NCI-H1930 (cell line): ENCODE results near the gene PSME2.
A peak's percentile ranks its signal among the peaks of the same experiment; 100 is the strongest.

Experiments
- DNase-seq, 2 experiments: peaks; one replicate each; lab custom pipeline; 2025; lab: John Stamatoyannopoulos, UW

The PSME2 gene

DNA sequence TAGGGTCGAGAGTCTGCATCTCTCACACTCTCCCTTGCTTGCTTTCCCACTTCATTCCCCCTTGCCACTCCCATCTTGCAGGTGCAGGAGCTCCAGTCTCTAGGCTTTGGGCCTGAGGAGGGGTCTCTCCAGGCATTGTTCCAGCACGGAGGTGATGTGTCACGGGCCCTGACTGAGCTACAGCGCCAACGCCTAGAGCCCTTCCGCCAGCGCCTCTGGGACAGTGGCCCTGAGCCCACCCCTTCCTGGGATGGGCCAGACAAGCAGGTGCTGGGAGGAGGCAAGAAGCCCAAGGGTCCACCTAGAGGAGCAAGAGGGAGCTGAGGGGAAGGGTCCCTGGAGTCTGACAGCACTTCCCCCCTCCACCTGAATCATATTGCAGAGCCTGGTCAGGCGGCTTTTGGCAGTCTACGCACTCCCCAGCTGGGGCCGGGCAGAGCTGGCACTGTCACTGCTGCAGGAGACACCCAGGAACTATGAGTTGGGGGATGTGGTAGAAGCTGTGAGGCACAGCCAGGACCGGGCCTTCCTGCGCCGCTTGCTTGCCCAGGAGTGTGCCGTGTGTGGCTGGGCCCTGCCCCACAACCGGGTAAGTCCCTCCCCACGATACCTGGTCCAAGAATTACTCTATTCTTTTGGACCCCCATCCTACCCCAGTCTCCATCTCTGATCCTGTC lies 5.1 kb upstream of the PSME2 start:
- DNase-seq: no peak

DNA sequence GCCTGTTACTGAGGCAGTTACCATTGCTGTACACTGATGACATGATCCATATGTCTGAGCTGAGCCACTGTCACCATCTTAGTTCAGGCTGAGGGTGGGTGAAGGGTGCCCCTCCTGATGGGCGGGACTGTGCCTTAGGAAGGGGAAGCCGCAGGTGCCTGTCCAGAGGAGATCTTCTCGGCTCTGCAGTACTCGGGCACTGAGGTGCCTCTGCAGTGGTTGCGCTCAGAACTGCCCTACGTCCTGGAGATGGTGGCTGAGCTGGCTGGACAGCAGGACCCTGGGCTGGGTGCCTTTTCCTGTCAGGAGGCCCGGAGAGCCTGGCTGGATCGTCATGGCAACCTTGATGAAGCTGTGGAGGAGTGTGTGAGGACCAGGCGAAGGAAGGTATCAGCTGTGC lies 4.6 kb upstream of the PSME2 start:
- no peak for DNase-seq

DNA sequence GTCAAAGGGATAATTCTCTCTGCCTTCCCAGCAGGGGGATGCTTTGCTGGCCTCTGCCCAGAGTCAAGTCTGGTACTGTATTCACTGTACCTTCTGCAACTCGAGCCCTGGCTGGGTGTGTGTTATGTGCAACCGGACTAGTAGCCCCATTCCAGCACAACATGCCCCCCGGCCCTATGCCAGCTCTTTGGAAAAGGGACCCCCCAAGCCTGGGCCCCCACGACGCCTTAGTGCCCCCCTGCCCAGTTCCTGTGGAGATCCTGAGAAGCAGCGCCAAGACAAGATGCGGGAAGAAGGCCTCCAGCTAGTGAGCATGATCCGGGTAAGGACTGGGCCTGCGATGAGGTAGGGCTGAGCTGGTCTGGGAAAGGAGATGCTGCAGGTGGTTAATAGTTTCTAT lies 4.2 kb upstream of the PSME2 start:
- DNase-seq: no peak

DNA sequence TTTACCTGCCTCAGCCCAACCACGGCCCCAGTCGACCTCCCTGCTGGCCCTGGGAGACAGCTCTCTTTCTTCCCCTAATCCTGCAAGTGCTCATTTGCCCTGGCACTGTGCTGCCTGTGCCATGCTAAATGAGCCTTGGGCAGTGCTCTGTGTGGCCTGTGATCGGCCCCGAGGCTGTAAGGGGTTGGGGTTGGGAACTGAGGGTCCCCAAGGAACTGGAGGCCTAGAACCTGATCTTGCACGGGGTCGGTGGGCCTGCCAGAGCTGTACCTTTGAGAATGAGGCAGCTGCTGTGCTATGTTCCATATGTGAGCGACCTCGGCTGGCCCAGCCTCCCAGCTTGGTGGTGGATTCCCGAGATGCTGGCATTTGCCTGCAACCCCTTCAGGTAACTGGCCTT lies 3.7 kb upstream of the PSME2 start:
- DNase-seq: no peak

DNA sequence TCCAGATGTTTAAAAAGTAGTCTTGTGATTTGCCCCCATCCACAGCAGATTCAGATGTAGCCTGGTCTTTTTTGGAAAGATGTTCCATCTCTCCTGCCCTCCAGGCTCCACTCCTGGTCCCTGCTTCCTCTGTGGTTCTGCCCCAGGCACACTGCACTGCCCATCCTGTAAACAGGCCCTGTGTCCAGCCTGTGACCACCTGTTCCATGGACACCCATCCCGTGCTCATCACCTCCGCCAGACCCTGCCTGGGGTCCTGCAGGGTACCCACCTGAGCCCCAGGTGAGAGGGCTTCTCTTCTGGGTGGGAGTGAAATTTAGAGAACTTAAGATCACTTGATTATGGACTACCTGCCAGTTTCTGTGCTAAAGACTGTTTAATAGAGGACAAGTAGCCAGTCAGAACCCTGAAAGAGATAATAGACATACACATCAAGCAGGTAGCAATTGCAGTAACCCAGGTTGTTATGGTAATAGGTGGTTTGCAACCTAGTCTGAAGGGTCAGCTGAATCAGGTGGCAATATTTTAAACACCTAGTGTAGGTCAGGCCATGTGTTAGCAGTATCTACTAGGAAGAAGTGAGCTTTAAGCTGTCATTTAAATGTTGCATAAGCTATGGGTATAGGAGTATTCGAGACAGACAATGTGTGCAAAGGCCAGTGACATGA lies 3.0 kb upstream of the PSME2 start:
- DNase-seq: no peak

DNA sequence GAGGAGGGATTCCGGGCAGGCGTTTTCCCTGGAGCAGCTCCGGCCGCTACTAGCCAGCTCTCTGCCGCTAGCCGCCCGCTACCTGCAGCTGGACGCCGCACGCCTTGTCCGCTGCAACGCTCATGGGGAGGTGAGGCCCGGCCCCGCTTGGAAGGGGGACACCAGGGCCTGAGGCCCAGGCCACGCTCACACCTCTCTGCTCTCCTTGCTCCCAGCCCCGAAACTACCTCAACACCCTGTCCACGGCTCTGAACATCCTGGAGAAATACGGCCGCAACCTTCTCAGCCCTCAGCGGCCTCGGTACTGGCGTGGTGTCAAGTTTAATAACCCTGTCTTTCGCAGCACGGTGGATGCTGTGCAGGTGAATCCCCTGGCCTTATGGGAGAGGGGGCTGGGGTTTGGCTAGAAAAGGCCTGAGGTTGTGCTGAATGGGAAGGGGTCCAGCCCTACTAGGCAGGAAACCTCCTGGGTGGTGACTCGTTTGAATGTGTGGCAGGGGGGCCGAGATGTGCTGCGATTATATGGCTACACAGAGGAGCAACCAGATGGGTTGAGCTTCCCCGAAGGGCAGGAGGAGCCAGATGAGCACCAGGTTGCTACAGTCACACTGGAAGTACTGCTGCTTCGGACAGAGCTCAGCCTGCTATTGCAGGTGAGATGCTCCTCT lies 1.5 kb upstream of the PSME2 start:
- DNase-seq: no peak

DNA sequence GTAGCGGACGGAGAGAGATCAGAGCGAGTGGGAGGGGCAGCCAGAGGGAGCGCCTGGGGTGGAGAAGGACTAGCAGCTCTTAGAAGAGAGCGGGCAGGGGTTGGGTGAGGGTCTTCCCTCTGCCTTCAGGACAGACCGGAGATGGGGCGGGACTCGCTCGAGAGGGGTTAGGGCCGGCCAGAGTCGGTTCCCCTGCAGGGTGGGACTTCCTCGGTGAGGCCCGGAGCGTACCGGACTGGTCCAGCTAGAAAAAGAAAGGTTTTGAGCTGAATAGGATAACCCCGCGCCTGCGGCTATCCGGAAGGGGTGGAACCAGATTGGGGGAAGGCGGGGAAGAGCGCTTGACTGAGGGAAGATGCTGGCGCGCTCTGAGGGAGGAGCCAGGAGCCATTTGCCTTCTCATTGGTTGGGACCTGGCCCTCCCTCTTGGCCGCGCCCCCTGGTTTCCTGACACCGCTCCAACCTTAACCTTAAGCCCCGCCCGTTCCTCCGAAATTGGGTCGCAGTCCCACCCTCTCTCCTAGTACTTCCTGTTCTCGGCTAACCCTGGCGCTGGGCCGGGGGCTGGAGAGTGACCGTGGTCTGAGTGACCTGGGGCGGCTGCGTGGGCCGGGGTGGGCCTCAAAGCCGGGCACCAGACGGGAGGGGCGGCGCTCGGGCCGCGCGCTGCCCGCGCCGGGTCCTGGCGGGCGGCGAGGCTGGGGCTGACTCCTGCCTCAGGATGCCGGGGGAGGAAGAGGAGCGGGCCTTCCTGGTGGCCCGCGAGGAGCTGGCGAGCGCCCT lies 759 bp upstream of the PSME2 start, which contains the start of gene RNF31:
Gene RNF31, plus strand, starts transcription at position 521 of the 783 bp plus-strand sequence. Its CDS starts 201 bp downstream, at position 722.
- peak; percentile 94 to 95 for DNase-seq

DNA sequence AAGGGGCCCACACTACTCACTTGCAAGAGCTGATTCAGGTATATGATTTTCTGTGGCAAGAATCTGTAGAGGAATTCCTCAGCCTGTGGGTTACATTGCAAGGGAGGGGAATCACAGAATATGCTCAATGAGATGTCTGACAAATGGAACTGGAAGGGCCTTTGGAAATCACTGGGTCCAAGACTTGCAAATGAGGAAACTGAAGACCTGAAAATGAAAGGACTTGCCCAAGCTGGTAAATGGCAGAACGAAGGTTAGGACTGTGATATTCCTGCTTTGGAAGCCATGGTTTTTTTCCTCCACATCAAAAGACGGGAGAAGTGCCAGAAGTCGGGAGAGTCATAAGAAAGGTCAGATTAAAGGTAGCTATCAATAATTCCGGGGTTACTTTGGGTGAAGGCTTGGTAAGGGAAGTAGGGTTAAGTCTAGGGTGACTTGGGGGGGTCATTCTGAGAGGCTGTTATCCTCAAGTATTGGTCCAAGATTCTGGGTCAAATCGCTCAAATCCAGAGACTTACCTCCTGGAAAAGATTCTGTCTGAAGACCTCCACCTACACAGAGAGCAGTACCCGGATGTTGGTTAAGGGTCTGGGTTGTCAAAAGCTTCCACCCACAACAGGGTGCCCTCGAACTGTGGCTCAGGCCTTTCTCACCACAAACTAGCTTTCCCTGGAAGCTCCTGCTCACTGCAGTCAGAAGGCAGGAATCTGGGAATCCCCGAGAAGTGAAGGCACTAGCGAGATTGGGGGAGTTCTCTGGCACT lies 539 bp downstream of the PSME2 start:
- DNase-seq: no peak

DNA sequence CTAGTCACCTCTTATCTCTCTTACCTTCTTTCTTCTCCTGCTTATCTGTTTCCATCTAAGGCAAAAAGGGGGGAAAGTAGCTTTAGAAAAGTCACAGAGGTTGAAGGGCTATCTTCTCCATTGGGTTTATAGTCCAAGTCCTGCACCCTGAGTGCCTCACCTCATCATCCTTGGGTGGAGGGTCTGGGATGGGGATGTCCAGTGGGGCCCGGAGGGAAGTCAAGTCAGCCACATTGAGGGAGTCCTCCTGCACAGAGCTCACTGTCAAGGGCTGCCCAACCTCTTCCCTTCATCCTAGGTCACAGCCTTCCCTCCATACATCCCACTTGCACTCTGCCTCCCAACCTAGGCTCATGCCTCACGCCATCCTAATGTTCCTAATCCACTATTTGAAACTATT lies 1.2 kb downstream of the PSME2 start:
- DNase-seq: no peak

DNA sequence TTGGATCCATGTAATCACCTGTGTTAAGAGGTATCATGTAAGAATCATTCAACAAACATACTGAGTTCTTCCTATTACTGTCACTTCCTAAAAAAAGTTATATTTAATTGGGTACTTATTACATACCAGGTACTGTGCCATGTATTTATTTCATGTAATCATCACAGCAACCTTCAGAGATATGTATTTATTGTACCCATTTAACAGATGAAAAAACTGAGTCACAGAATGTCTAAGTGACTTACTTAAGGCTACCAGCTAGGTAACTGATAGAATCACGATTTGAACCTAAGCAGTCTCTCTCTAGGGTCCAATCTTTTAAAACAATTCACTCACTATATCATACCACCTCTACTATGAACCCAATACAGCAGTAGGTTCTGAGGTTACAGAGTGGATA lies 2.0 kb downstream of the PSME2 start:
- DNase-seq: no peak

DNA sequence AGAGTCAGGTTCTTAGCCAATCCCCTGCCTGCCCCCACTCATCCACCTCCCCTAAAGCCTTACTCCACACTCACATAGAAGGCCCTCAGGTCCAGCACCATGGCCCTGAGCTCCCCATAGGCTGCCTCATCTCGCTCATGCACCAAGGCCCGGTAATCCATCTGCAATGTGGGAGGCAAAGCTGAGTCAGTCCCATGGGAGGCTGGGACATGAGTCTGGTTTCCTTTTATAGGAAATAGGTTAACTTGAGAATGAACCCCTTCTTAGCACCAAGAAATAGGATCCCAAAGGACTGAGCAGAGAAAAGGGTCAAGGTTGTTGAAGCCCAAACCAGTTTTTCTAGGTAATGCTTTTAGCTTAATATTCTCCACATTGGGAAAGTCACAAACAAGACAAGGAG lies 2.9 kb downstream of the PSME2 start:
- no peak for DNase-seq

DNA sequence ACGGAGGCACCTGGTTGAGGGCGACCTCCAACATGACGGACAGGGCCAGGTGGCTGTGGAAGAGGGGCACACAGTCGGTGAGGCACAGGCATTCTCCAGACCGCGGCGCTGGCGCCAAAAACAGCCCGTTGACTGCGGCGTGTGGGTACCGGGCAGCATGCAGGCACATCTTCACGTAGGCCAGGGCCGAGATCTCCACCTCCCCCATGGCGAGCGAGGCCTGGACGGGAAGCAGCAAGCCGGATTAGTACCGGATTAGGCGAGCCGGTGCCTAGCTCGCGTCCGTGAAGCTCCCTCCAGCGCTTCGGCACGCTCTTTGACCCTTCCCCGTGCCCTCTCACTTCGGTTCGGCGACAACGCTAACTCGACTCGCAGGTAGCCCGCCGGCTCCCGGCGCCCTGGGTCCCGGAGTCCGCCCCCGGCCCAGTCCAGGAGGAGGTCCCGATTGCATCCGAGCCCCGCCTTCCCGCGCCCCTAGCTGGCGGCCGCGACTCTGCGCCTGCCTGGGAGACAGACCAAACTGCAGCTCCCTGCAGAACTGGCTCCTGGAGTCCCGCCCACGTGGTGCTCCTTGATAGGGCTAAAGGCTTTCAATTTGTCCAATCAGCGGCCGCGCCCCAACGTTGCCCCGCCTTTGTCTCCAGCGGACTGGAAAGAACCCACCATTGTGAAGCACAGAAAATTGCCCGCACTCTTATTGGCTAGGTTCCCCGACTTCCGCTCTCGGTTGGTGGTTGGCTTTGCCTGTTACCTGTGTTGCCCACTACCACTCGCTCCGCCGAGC lies 5.1 kb downstream of the PSME2 start, which contains the start of gene EMC9:
Gene EMC9, minus strand, starts transcription at position 495 of the 784 bp plus-strand sequence. Its CDS starts 287 bp downstream, at position 208.
- DNase-seq: peak; percentile 99

DNA sequence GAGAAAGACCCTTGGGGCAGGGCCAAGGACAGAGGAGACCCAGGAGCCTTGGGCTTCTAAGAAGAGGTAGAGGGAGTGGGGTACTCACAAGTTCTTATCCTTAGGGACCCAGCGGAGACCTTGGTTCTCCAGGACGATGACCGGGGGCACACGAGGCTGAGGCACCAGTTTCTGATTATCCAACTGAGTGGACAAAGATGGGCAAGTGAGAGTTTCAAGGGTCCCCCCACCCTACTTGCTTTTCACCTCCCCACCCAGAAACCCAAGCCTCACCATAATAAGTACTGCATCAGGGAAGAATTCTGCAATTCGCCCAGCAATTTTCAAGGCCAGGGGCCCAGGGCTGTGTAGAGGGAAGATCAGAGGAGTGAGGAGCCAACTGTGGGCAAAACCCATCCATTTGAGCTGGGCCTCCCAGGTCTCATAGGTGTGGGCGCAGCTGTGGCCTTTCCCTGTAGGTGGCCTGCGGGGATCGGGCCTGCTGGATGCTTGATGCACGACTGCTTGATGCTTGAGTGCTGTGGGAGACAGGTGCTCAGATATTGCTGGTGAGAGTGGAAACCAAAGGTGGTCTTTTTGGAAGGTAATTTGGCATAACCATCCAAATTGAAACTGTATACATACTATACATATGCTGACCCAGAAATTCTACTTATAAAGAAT lies 7.0 kb downstream of the PSME2 start:
- no peak for DNase-seq

DNA sequence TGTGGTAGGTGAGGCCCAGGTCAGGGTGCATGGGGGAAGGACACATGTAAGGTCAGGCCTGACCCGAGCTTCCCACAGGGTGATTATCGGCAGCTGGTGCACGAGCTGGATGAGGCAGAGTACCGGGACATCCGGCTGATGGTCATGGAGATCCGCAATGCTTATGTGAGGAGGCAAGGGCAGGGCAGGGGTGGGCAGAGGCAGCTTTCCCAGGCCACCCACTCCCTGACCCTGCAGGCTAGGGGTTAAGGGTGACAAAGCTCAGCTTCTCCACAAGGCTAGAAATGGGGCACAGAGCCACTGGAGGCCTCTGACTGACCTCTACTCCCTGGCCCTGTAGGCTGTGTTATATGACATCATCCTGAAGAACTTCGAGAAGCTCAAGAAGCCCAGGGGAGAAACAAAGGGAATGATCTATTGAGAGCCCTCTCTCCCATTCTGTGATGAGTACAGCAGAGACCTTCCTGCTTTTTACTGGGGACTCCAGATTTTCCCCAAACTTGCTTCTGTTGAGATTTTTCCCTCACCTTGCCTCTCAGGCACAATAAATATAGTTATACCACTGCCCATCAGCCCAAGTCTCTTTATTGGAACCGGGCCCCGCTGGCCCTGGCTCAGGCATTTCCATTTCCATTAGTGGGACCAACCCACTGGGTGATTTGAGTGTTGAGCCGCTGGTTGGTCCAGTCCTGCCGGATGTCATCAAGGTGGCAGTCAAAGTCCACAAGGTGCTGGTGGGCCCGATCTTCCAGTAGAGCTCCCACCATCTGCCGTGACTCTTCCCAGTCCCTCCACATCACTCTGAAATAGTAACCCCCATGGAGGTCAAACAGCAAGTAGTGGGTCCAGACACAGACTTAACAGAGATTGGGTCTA lies 7.8 kb downstream of the PSME2 start:
- DNase-seq: no peak

DNA sequence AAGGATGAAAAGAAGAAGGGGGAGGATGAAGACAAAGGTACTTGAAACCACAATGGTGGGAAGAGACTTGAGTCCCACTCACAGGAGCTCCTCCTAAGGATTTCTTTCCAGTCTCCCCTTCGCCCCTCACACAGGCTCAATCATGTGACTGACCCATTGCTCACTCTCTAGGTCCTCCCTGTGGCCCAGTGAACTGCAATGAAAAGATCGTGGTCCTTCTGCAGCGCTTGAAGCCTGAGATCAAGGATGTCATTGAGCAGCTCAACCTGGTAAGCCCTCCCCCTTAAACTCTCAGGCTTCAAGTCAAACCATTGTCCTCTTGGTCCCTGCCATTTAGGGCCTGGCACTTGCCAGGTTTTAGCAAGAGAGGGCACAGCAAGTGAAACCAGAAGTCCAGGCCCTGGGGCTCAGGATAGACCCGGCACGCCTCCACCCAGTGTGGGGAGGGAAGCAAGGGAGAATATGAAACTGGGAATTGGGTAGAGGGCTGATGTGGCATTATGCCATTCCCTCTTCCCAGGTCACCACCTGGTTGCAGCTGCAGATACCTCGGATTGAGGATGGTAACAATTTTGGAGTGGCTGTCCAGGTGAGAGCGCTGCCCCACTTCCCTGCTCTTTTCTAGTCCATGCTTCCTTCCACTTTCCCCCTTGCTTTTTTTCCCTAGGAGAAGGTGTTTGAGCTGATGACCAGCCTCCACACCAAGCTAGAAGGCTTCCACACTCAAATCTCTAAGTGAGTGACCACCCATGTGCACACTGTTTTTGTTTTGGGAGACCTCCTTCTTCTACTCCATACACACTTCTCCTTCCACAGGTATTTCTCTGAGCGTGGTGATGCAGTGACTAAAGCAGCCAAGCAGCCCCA lies 8.6 kb downstream of the PSME2 start:
- DNase-seq: no peak

DNA sequence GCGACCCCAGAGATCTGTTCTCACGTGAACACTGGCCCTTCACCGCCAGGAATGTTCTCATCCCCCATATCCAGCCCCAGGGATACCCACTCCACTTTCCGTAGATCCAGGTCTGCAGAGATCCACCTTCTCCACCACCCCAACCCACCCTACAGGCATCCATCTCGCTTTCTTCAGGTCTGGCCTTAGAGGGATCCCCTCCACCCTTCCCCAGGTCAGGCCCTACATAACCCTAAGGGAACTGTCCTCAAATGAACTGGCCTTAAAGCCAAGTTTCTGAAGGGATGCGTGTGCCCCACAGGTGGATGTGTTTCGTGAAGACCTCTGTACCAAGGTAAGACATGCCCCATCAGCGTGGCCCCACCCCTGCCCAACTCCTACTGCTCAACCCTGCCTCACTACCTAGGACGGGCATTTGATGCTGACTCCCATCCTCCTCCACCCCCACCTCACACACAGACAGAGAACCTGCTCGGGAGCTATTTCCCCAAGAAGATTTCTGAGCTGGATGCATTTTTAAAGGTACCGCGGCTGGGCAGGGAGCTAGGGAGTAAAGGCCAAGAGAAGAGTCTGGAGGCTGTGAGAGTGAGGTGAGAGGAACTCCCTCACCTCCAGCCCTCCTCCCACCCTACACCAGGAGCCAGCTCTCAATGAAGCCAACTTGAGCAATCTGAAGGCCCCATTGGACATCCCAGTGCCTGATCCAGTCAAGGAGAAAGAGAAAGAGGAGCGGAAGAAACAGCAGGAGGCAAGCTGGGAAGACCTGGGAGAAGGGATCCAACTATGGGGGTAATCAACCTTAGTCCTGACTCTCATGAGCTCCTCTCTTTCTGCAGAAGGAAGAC lies 9.5 kb downstream of the PSME2 start:
- DNase-seq: no peak
